OCI-M1 (cell line): Measurements from ENCODE around the gene TAF10.
A peak's percentile ranks its signal among the peaks of the same experiment; 100 is the strongest.

Experiments
- DNase-seq: peaks from one replicate; lab custom pipeline; 2025; lab: John Stamatoyannopoulos, UW

Gene TAF10

GRCh38 chr11:6640985-6641701 is 29.1 kb upstream of the TAF10 start:
- DNase-seq: no peak

- DNase-seq: no peak
Observed at GRCh38 chr11:6640036-6640984, 28.3 kb upstream of the TAF10 start.

DNA sequence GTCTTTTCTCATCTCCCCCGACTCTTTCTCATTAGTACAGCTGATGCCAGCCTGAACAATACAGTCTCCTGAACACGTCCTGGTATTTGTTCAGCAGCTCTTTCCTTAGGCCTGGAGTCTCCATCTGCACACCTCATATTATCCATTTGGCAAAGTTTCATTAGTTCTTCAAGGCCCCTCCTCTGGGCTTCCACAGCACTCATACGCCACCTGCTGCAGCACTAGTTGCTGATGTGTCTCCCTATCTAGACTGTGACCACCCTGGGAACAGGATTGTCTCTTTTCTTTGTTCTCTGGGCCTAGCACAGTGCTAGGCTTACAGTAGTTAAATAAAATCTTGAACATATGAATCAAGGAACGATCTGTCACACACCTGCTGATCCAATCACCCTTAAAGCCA is 26.4 kb upstream of the TAF10 start:
- no peak for DNase-seq

GRCh38 chr11:6637871-6638270 is 25.9 kb upstream of the TAF10 start:
- DNase-seq: no peak

DNA sequence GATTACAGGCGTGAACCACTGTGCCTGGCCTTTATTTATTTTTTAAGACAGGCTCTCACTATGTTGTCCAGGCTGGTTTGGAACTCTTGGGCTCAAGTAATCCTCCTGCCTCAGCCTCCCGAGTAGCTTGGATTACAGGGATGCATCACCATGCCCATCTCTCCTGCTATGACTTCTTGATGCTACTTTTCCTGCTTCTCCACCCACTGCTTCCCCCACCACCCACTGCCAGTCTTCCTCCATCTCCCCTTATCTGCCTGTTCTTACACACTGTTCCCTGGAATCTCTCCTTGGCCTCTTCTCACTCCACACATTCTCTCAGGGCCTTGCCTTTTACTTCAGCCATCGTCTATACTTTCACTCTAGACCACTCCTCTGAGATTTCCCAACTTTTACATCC is 24.5 kb upstream of the TAF10 start:
- DNase-seq: no peak

- DNase-seq: peak; percentile 59
Observed at GRCh38 chr11:6635082-6635932, 23.3 kb upstream of the TAF10 start.

DNA sequence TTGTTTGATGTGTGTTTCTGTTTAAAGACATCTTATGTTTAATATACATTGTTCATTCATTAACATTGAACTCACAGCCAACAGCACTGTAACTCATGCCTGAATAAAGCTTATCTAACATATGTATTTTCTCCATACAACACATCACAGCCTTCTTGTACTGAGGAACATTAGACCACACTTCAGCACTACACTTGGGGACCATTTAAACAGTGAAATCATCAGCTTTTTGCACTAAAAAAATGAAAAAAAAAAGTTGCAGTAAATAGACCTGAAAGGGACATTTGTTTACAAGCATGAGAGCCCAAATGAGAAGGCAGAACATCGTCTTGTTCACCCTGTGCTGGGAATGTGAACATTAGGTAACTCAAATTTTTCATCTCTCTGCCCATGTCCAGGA is 22.5 kb upstream of the TAF10 start:
- no peak for DNase-seq

DNA sequence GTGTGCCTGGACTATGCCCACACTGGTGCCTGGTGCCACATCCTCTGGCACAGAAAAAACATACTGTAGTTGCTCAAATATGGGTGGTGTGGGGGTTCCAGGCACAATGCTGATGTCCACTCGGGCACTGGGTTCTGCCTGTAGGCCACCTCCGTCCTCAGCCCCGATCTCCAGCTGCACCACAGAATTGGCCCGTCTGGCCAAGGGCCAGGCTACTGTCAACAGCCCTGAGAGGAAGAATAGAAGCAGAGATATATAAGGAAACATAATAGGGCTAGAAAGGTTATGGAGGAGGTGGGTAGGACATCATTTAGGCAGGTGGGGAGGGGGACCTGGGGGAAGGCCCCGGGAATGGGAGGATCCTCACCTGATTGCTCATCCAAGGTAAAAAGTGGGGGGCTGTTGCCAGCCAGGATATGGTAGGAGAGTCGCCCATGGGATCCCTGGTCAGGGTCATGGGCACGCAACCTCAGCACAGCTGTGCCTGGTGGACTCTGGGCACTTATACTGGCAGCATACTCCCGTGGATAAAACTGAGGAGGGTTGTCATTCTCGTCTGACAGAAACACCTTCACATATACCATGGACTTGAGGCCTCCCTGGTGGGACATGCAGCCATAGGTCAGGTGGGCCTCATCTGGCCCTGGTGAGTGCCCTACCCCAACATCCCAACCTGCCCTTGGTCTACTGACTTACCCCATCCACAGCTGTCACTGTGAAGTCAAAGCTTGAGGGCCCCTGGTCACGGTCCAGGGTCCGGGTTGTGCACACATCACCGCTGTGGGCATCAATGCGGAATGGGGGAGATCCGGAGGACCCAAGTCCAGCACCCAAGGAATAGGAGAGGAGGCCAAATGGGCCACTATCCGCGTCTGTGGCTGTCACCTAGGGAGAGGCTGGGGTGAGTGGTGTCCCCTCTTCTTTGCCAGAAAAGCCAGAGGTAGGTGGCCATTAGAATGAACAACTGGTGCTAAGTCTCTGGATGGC is 21.7 kb upstream of the TAF10 start:
- DNase-seq: no peak

GRCh38 chr11:6632116-6633073 is 20.4 kb upstream of the TAF10 start:
- DNase-seq: no peak

DNA sequence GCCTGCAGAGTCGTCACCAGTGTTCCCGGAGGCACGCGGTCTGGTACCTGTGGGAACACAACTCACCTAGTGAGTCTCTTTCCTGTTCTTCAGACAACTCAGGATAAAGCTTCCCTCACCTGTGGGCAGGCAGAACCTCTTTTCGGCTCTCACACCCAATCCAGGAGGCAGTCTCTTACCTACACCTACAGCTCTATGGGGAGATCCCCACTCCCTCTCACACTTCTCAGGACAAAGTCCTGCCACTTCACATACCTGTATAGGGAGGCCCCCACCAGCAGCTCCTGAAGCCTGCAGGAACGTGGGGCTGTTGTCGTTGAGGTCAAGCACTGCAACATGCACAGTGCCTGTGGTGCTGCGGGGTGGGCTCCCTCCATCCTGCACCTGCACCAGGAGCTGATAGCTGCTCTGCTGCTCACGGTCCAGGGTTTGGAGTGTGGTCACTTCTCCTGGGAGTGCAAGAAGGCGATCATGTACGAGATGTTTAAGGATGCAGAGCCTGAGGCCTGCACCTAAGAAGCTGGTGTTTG is 19.4 kb upstream of the TAF10 start:
- no peak for DNase-seq

DNA sequence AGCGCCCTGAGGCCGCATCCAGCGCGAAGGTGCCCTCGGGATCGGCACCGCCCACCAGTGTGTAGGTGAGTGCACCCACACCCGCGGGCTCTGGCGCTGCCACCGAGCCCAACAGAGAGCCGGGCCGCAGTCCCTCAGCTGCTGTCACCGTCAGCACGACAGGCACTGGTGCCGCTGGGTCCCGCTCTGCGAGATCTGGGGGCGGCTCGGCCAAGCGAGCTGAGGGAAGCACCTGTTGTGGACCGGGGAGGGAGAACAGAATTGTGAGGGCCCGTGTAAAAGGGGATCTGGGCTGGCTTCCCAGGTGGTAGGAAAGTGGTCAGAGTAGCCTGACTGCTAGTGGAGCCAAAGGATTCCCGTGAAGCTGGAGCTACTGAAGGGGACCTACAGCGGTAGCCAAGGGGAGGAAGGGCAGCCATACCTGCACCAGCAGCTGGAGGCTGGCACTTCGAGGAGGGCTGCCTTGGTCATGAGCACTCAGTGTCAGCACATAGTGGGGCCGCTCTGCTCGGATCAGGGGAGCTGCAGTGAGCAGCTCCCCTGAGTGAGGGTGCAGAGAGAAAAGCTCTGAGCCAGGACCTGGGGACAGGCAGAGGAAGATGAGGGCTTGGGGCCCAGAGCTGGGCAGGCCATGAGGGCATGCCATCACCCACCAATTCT is 18.7 kb upstream of the TAF10 start:
- DNase-seq: no peak

DNA sequence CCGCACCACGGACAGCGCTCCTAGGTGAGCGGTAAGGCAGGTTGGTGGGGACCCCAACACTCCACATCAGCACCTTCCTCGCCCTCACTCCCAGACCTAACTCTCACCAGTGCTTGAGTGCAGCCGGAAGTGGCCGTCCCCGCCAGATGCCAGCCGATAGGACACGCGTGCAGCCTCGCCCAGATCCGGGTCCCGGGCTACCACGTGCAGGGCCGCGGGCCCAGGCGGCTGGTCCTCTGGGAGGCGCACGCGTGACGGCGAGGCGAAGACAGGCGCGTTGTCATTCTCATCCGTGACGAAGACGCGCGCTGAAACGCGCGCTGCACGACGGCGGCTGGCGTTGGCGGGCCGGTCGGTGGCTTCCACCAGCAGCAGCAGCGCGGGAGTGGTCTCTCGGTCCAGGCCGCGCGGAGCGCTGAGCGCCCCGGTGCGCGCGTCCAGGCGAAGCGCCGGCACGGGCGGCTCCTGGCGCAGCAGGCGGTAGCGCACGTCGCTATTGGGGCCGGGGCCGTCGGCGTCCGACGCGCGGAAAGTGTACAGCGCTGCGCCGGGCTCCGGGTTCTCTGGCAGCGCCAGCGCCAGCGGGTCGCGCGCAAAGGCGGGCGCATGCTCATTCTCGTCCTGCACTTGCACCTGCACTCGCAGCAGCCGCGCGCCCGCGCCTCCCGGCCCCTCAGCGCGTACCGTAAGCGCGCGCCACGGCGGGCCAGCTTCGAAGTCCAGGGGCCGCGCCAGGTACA is 18.0 kb upstream of the TAF10 start:
- no peak for DNase-seq

DNA sequence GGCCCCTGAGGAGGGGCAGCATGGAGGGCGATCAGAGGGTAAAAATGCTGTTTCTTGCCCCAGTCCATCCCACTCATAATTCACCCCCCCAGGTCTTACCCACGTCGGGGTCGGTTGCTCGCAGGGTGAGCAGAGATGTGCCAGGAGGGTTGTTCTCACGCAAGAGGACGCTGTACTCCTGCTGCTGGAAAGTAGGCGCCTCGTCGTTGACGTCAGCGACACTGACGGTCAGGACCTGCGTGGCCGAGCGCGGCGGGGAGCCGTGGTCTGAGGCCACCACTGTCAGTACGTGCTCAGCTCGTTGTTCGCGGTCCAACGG is 17.5 kb upstream of the TAF10 start:
- DNase-seq: no peak

DNA sequence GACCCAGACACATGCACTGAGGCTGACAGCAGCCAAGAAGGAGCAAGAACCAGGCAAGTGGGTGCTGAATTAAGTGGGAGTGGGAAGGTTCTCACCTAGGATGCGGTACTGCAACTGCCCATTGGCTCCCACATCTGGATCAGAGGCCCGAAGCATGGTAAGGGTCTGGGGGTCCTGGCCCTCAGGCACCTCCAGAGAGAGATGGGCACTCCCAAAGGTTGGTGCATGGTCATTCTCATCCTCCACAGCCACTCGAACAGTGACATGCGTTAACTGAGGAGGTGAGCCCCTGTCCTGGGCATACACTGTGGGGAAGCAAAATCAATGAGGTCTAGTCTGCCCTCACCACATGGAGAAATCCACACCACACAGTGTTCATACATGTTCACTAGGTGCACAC is 16.5 kb upstream of the TAF10 start:
- no peak for DNase-seq

GRCh38 chr11:6627762-6628241 is 15.8 kb upstream of the TAF10 start:
- peak; percentile 41 for DNase-seq

GRCh38 chr11:6626971-6627761 is 15.2 kb upstream of the TAF10 start:
- DNase-seq: no peak

DNA sequence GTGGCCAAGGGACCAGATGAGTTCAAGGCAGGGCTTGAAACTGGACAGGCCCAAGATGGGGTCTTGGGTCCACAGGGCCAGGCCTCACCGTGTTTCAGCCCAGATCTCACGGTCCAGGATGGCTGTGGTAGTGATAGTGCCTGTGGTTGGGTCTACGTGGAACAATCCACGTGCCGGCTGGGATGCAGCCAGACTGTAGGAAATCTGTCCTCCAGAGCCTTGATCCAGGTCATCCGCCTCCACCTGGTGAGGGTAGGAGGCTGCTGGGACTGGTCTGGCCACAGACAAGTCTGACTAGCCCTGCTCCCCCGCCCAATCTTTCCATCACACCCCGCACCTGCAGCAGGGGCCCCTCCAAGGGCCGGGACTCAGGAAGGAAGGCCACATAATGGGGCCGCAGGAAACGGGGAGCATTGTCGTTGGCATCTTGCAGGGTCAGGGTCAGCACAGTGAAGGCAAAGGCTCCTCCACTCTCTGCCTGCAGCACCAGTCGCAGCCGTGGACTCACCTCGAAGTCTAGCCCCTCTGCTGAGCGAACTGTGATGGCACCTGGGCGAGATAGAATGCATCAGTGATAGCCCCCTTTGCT is 13.9 kb upstream of the TAF10 start:
- no peak for DNase-seq
